RWPE1 (cell line): ENCODE results near the gene SHC3.

Experiments used
- CTCF ChIA-PET: fragments of 350-600 bp; sonication (Branson Sonifier 250); formaldehyde crosslinking; extraction: SDS; loops from one replicate; lab custom pipeline; 2021; lab: Yijun Ruan, JAX
- POLR2A ChIA-PET: fragments of 400-600 bp; formaldehyde crosslinking; extraction: SDS; loops from one replicate; lab custom pipeline; 2020; ENCODE audit warnings: antibody characterized with exemption; ENCODE audit not compliant: low non-redundant PET; lab: Yijun Ruan, JAX
- DNase-seq: peaks from one replicate; pipeline ENCODE4 v3.0.0; 2012; ENCODE audit warnings: low spot score
- H3K27ac ChIP-seq: fragments of 450-650 bp; 2 replicates; pipeline ENCODE4 v1.5.1; 2017
- TF ChIP-seq, protein P1 (sequence below): fragments of 450-650 bp; conservative IDR thresholded peaks from 2 replicates; pipeline ENCODE4 v1.5.1; 2017; ENCODE audit warnings: low read depth, mild to moderate bottlenecking

SHC3 gene

DNA sequence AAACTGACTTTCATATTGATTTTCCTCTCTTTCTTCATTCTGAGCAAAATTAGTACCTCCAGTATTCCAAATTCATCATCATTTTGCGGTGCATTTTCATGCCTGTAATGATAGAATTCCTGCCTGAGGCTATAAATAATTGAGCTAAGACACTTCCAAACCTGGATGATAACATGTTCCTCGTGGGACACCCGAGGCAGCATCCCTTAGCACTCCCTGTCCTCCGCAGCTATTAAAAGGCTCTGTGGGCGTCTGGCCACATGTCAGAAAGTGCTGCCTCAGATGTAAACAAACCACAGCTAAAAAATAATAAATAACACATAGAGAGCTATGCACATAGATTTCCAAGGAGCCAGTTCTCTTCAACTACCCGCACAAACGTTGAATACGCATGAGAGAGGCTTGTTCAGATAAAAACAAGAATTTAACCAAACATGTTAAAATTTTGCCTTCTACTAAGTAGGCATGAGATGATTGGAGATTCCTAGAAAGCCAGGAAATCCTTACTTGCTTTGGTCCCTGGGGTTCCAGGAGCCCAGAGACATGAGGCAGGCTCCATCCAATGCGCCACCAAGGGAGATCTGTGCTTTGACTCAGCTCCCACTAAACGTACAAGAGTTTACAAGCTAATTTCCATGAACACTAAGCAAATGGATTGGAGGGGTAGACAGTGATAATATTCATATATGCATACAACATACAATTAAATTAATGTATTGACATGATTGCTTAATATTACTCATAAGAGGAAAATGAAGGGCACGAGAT is 82.7 kb downstream of the SHC3 start:
- ChIA-PET POLR2A (no interaction called here), CTCF (no interaction called here)
- no peak for DNase-seq
- no peak overlapping the region for H3K27ac ChIP-seq
- TF ChIP-seq, protein P1, sequence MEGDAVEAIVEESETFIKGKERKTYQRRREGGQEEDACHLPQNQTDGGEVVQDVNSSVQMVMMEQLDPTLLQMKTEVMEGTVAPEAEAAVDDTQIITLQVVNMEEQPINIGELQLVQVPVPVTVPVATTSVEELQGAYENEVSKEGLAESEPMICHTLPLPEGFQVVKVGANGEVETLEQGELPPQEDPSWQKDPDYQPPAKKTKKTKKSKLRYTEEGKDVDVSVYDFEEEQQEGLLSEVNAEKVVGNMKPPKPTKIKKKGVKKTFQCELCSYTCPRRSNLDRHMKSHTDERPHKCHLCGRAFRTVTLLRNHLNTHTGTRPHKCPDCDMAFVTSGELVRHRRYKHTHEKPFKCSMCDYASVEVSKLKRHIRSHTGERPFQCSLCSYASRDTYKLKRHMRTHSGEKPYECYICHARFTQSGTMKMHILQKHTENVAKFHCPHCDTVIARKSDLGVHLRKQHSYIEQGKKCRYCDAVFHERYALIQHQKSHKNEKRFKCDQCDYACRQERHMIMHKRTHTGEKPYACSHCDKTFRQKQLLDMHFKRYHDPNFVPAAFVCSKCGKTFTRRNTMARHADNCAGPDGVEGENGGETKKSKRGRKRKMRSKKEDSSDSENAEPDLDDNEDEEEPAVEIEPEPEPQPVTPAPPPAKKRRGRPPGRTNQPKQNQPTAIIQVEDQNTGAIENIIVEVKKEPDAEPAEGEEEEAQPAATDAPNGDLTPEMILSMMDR, result no peak

DNA sequence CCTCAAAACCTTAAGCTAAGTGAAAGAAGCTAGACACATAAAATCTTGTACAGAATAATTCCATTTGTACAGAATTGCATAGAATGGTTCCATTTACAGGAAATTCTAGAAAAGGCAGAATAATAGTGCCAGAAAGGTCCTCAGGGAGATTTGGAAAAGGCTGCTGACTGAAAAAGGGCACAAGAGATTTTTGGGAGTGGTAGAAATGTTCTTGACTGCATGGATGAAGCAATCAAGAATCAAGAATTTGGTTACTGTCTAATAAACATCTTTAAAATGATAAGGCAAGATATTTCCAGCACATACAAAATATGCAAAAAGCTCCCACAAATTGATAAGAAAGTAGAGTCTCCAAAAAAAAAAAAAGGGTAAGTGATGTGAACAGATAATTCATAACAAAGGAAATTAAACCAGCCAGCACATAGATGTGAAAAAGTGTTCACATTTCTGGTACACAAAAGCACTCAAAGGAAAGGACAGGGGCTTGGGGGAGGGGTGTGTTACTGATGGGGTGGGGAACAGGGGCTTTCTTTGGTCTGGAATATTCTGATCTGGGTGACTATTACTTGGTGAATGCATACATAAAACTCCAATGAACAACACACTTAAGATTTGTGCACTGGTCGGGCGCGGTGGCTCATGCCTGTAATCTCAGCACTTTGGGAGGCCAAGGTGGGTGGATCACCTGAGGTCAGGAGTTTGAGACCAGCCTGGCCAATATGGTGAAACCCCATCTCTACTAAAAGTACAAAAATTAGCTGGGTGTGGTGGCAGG is 85.2 kb downstream of the SHC3 start:
- ChIA-PET POLR2A (no interaction called here), CTCF (interaction anchor here (0.6 kb wide), 1 partner anchor 30 kb away, joined by 3 read pairs; no protein-coding TSS in a partner anchor)
- no peak overlapping the region for H3K27ac ChIP-seq
- TF ChIP-seq, protein P1, result no peak
- DNase-seq, result no peak

DNA sequence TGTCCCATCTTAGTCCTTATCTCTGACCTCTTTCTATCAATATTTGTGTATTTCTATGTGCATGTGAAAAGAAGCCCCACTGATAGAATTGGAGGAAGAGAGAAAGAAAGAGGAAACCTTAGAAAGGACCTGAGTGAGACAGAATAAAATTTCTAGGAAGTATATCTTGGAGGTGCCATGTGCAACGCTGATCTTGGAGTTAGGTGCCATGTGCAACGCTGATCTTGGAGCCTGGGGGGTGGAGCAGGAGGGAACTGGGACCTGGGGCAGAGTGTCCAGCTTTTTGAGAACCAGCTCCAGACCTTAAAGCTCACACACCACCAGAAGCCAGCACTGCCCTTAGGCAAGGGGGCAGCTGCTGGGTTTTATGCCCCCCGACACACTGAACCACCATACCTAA is 89.4 kb downstream of the SHC3 start:
- ChIA-PET POLR2A (no interaction called here), CTCF (no interaction called here)
- DNase-seq, result no peak
- TF ChIP-seq, protein P1, result no peak
- H3K27ac ChIP-seq, result no peak overlapping the region

DNA sequence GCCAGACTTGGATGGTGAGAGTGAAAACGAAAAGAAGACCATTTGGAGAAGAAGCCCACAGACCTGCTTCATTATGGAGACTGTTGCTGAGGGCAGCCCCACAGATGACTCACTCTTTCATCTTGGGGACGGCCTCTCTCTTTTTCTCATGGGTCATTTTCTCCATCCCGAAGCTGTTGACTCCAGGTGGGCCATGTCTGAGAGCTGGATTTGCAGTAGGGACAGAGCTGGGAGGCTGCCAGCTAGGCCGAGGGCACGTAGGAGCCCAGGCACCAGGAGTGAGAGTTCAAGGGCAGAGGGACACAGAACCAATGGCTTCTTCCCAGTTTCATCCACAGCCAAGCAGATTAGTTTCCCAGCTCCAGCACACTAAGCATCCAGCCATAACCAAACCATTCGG is 95.0 kb downstream of the SHC3 start:
- no peak overlapping the region for H3K27ac ChIP-seq
- POLR2A ChIA-PET, result no interaction called here
- TF ChIP-seq, protein P1, result no peak
- DNase-seq, result no peak
- CTCF ChIA-PET, result no interaction called here

DNA sequence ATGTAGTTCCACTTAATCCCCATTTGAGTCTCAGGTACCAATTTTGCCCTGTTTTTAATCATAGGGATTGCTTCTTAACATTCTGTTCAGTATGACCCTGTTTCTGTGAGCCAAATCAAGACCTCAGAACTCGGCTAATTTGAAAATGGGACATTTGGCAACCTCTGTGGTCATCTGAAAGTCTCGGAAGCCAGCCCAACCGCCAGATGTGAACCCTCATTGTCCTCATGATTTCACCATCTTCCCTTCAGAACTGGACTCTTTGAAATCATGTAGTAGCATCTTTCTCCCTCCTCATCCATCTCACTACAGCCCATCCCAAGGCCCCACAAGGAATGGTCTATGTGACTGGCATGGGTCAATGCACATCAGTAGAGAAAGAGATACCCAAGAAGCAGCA is 98.4 kb downstream of the SHC3 start:
- H3K27ac ChIP-seq, result no peak overlapping the region
- no peak for DNase-seq
- ChIA-PET POLR2A (no interaction called here), CTCF (no interaction called here)
- TF ChIP-seq, protein P1, result no peak

DNA sequence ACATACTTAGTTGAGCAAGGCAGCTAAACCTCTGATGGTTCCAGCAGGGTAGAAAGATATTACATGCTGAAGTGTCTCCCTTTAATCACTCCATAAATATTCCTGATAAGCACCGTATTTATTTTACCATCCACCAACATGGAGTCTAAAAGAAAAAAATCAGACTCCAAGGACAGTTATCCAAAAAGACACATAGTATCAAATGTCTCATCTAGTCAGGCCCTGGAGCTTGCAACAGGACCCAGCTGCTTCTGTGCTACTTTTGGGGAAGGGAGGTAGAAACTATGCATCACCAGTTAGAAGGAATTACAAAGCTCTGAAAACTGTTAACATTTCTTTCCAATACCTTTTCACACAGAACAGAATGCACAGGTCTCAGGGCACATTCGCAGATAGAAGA is 99.2 kb downstream of the SHC3 start:
- H3K27ac ChIP-seq, result no peak overlapping the region
- ChIA-PET POLR2A (no interaction called here), CTCF (interaction anchor here (0.6 kb wide), 2 partner anchors 43 to 90 kb away, joined by 3 read pairs; no protein-coding TSS in a partner anchor)
- TF ChIP-seq, protein P1, result no peak
- no peak for DNase-seq
